Renal cortex interstitium (tissue), 11 donors: ENCODE data around the gene OLFM1. TPM values are rescaled to one million over a fixed set of nuclear protein-coding genes. Genes with fewer than 3 reads are reported as not detected.

Source experiments
- DNase-seq, 11 donors: peaks; one replicate each; pipeline ENCODE4 v3.0.0-alpha.2; 2013; ENCODE audit warnings: low read depth in 9 of 11, low spot score in 4 of 11; ENCODE audit errors: extremely low read depth in 1 of 11
- polyA plus RNA-seq, 3 donors: library from polyadenylated mRNA; unstranded; fragments of 120-200 nt; gene quantifications; one replicate each; pipeline ENCODE4 v1.2.1, GENCODE V29; 2013; ENCODE audit not compliant: insufficient read length in 3 of 3

OLFM1 gene
- polyA plus RNA-seq, 3 donors: 2.5 to 5.8 (median 4.4) TPM

- no peak for DNase-seq
These were observed 29.8 kb downstream of the OLFM1 start for GRCh38 chr9:135117281-135117680.

GRCh38 chr9:135119496-135120064 is 32.1 kb downstream of the OLFM1 start:
- no peak for DNase-seq

GRCh38 chr9:135120249-135120648 is 32.8 kb downstream of the OLFM1 start:
- DNase-seq: no peak

- no peak for DNase-seq
These were observed 34.8 kb downstream of the OLFM1 start for GRCh38 chr9:135122316-135122715.

- DNase-seq: no peak
These were observed 35.8 kb downstream of the OLFM1 start for GRCh38 chr9:135123126-135123772.

- DNase-seq: no peak
These were observed 36.3 kb downstream of the OLFM1 start for GRCh38 chr9:135123773-135124134.

- DNase-seq: no peak
These were observed 39.2 kb downstream of the OLFM1 start for GRCh38 chr9:135126451-135127187.

GRCh38 chr9:135127718-135128670 is 40.5 kb downstream of the OLFM1 start:
- DNase-seq: peak in 7 of 11 donors; percentile 14 to 38 (median 23)

- no peak for DNase-seq
These were observed 41.7 kb downstream of the OLFM1 start for GRCh38 chr9:135129137-135129695.

GRCh38 chr9:135130207-135130976 is 42.9 kb downstream of the OLFM1 start:
- DNase-seq: no peak

GRCh38 chr9:135131488-135131887 is 44.0 kb downstream of the OLFM1 start:
- DNase-seq: no peak

GRCh38 chr9:135132008-135132407 is 44.5 kb downstream of the OLFM1 start:
- no peak for DNase-seq

GRCh38 chr9:135134268-135135022 is 47.0 kb downstream of the OLFM1 start:
- DNase-seq: no peak

- DNase-seq: no peak
These were observed 47.9 kb downstream of the OLFM1 start for GRCh38 chr9:135135171-135135928.

- DNase-seq: no peak
These were observed 48.5 kb downstream of the OLFM1 start for GRCh38 chr9:135135929-135136315.

GRCh38 chr9:135136481-135136880 is 49.0 kb downstream of the OLFM1 start:
- DNase-seq: no peak
